Trophoblast cell (in vitro differentiated cells and primary cell): ENCODE data around the gene MAGI2.

Experiments used
- DNase-seq, 2 donors: peaks; one replicate each; pipeline ENCODE4 v3.0.0-alpha.2; 2016
- H2AFZ ChIP-seq: 2 replicates; pipeline ENCODE4 v1.6.1; 2013; ENCODE audit warnings: low read length, moderate library complexity, mild to moderate bottlenecking; ENCODE audit not compliant: insufficient read depth, poor library complexity
- H2AK5ac ChIP-seq: 2 replicates; pipeline ENCODE4 v1.6.1; 2013; ENCODE audit warnings: mild to moderate bottlenecking, low read length
- H2BK120ac ChIP-seq: 2 replicates; pipeline ENCODE4 v1.6.1; 2013; ENCODE audit warnings: low read length, mild to moderate bottlenecking, moderate library complexity; ENCODE audit not compliant: insufficient read depth, poor library complexity
- H2BK12ac ChIP-seq: 2 replicates; pipeline ENCODE4 v1.6.1; 2013; ENCODE audit warnings: mild to moderate bottlenecking, low read length, moderate library complexity
- H2BK5ac ChIP-seq: 2 replicates; pipeline ENCODE4 v1.6.1; 2013; ENCODE audit warnings: low read length, low read depth, moderate library complexity, mild to moderate bottlenecking; ENCODE audit not compliant: poor library complexity
- H3K14ac ChIP-seq: 2 replicates; pipeline ENCODE4 v1.6.1; 2013; ENCODE audit warnings: mild to moderate bottlenecking, low read length
- H3K18ac ChIP-seq: 2 replicates; pipeline ENCODE4 v1.6.1; 2013; ENCODE audit warnings: mild to moderate bottlenecking, low read length
- H3K23ac ChIP-seq: 2 replicates; pipeline ENCODE4 v1.6.1; 2013; ENCODE audit warnings: low read length
- H3K27ac ChIP-seq: 2 replicates; pipeline ENCODE4 v1.5.1; 2013; ENCODE audit warnings: low read depth, mild to moderate bottlenecking, inconsistent platforms, low read length, moderate library complexity
- H3K27me3 ChIP-seq: 2 replicates; pipeline ENCODE4 v1.6.1; 2013; ENCODE audit warnings: inconsistent platforms, mild to moderate bottlenecking, low read length, moderate library complexity; ENCODE audit not compliant: insufficient read depth
- H3K36me3 ChIP-seq, 2 experiments: 1 replicate in 1 of 2; 2 replicates in 1 of 2; pipeline ENCODE4 v1.6.1; 2013; ENCODE audit warnings: low read length in 2 of 2, mild to moderate bottlenecking in 2 of 2, moderate library complexity in 1 of 2; ENCODE audit not compliant: insufficient read depth in 2 of 2, control insufficient read depth in 1 of 2
- H3K4ac ChIP-seq: 2 replicates; pipeline ENCODE4 v1.6.1; 2013; ENCODE audit warnings: low read depth, mild to moderate bottlenecking, low read length, moderate library complexity
- H3K4me1 ChIP-seq, 2 experiments: 1 replicate in 1 of 2; 2 replicates in 1 of 2; pipeline ENCODE4 v1.6.1; 2013; ENCODE audit warnings: low read length in 2 of 2, mild to moderate bottlenecking in 2 of 2, moderate library complexity in 1 of 2; ENCODE audit not compliant: insufficient read depth in 2 of 2, control insufficient read depth in 1 of 2
- H3K4me2 ChIP-seq: 2 replicates; pipeline ENCODE4 v1.6.1; 2013; ENCODE audit warnings: inconsistent platforms, mild to moderate bottlenecking, low read length, moderate library complexity
- H3K4me3 ChIP-seq: 2 replicates; pipeline ENCODE4 v1.5.1; 2013; ENCODE audit warnings: mild to moderate bottlenecking, low read depth, low read length, inconsistent platforms
- H3K79me1 ChIP-seq: one replicate; pipeline ENCODE4 v1.6.1; 2013; ENCODE audit warnings: low read length
- H3K79me2 ChIP-seq: 2 replicates; pipeline ENCODE4 v1.6.1; 2013; ENCODE audit warnings: low read length, mild to moderate bottlenecking; ENCODE audit not compliant: control insufficient read depth, insufficient read depth, poor library complexity
- H3K9ac ChIP-seq: 2 replicates; pipeline ENCODE4 v1.6.1; 2013; ENCODE audit warnings: mild to moderate bottlenecking, low read length
- H3K9me3 ChIP-seq: 2 replicates; pipeline ENCODE4 v1.6.1; 2013; ENCODE audit warnings: low read depth, mild to moderate bottlenecking, control low read depth, inconsistent platforms, low read length; ENCODE audit not compliant: insufficient read depth
- H4K12ac ChIP-seq: 2 replicates; pipeline ENCODE4 v1.6.1; 2013; ENCODE audit warnings: low read depth, mild to moderate bottlenecking, low read length, moderate library complexity
- H4K8ac ChIP-seq: 2 replicates; pipeline ENCODE4 v1.6.1; 2013; ENCODE audit warnings: low read depth, mild to moderate bottlenecking, low read length, moderate library complexity
- H4K91ac ChIP-seq: one replicate; pipeline ENCODE4 v1.6.1; 2013; ENCODE audit warnings: low read depth, mild to moderate bottlenecking, low read length, moderate library complexity
- WGBS: extraction: QIAGEN DNeasy Blood & Tissue Kit; methylation state at CpG from one replicate; pipeline ENCODE4 v1.1.7; 2013; ENCODE audit warnings: missing lambda C conversion rate; ENCODE audit not compliant: insufficient read length, insufficient coverage; ENCODE audit errors: extremely low coverage; 5-methylcytosine and 5-hydroxymethylcytosine counted together

MAGI2 gene

GRCh38 chr7:78530351-78530750 is 923.1 kb downstream of the MAGI2 start:
- DNase-seq: peak in 1 of 2 donors; percentile 20
- H3K18ac ChIP-seq: no peak overlapping the region
- no peak overlapping the region for H3K9ac ChIP-seq
- H4K8ac ChIP-seq: no peak overlapping the region
- H2BK5ac ChIP-seq: no peak overlapping the region
- no peak overlapping the region for H3K4me3 ChIP-seq
- H4K91ac ChIP-seq: no peak overlapping the region
- H3K27ac ChIP-seq: no peak overlapping the region
- no peak overlapping the region for H2AFZ ChIP-seq
- no CpG with 5 or more reads among the region's 4 CpGs for WGBS
- no peaks in the 10 kb centered on the region for H3K4me1 ChIP-seq
- H3K4ac ChIP-seq: no peak overlapping the region
- no peak overlapping the region for H4K12ac ChIP-seq
- no peak overlapping the region for H2BK120ac ChIP-seq
- H3K9me3 ChIP-seq: no peaks in the 10 kb centered on the region
- H3K79me1 ChIP-seq: no peaks in the 10 kb centered on the region
- H3K14ac ChIP-seq: no peak overlapping the region
- no peak overlapping the region for H3K4me2 ChIP-seq
- H2BK12ac ChIP-seq: no peak overlapping the region
- no peaks in the 10 kb centered on the region for H3K27me3 ChIP-seq
- no peaks in the 10 kb centered on the region for H3K79me2 ChIP-seq
- H2AK5ac ChIP-seq: no peak overlapping the region
- H3K36me3 ChIP-seq: no peaks in the 10 kb centered on the region
- H3K23ac ChIP-seq: no peak overlapping the region

- Histone ChIP-seq H3K4ac (no peak overlapping the region), H3K4me1 (no peaks in the 10 kb centered on the region), H2BK5ac (no peak overlapping the region), H3K23ac (no peak overlapping the region), H3K79me1 (no peaks in the 10 kb centered on the region), H4K91ac (no peak overlapping the region), H2AK5ac (no peak overlapping the region), H4K8ac (no peak overlapping the region), H3K27ac (no peak overlapping the region), H4K12ac (no peak overlapping the region), H2BK120ac (no peak overlapping the region), H3K27me3 (no peaks in the 10 kb centered on the region), H3K79me2 (no peaks in the 10 kb centered on the region), H3K9me3 (no peaks in the 10 kb centered on the region), H2AFZ (no peak overlapping the region), H3K9ac (no peak overlapping the region), H3K14ac (no peak overlapping the region), H3K18ac (no peak overlapping the region), H2BK12ac (no peak overlapping the region), H3K36me3 (no peaks in the 10 kb centered on the region), H3K4me3 (no peak overlapping the region), H3K4me2 (no peak overlapping the region)
- WGBS: no CpG with 5 or more reads among the region's 3 CpGs
- no peak for DNase-seq
Observed at GRCh38 chr7:78529392-78529791, 924.1 kb downstream of the MAGI2 start.

DNA sequence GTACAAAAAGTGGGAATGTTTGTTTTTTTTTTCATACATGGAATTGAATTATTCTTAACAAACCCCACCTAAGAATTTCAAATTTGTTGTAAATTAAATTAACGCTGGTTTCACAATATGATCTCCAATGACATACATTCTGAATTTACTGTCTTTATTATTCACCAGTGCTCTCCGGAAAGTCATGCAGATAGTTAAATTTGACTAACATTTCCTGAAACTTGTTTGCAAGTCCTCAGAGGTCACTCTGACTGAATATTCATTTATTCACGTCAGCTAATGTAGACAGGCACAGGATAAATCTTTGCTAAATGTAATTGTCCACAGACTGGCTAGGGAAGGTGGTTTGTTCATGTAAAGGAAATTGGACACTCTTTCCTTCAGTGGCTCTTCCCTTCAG is 924.5 kb downstream of the MAGI2 start:
- Histone ChIP-seq H4K12ac (no peak overlapping the region), H3K9me3 (no peaks in the 10 kb centered on the region), H2BK5ac (no peak overlapping the region), H3K27me3 (no peaks in the 10 kb centered on the region), H2AFZ (no peak overlapping the region), H3K4me3 (no peak overlapping the region), H3K27ac (no peak overlapping the region), H3K79me1 (no peaks in the 10 kb centered on the region), H3K79me2 (no peaks in the 10 kb centered on the region), H3K4me1 (peaks cover 0 to 2% of the 10 kb centered on the region in 2 experiments), H4K91ac (no peak overlapping the region), H3K18ac (no peak overlapping the region), H3K4ac (no peak overlapping the region), H4K8ac (no peak overlapping the region), H2BK120ac (no peak overlapping the region), H3K9ac (no peak overlapping the region), H2BK12ac (no peak overlapping the region), H3K23ac (no peak overlapping the region), H3K14ac (no peak overlapping the region), H3K36me3 (no peaks in the 10 kb centered on the region), H3K4me2 (no peak overlapping the region), H2AK5ac (no peak overlapping the region)
- no CpG with 5 or more reads among the region's 3 CpGs for WGBS
- no peak for DNase-seq

GRCh38 chr7:78523930-78524329 is 929.5 kb downstream of the MAGI2 start:
- Histone ChIP-seq H3K27me3 (no peaks in the 10 kb centered on the region), H3K9ac (no peak overlapping the region), H2AK5ac (no peak overlapping the region), H2AFZ (no peak overlapping the region), H4K12ac (no peak overlapping the region), H3K4me1 (peaks cover 0 to 7% of the 10 kb centered on the region in 2 experiments), H3K79me1 (peaks cover 3% of the 10 kb centered on the region), H3K18ac (no peak overlapping the region), H4K91ac (no peak overlapping the region), H3K4me3 (no peak overlapping the region), H2BK5ac (no peak overlapping the region), H3K79me2 (no peaks in the 10 kb centered on the region), H2BK12ac (peak overlapping the region; percentile 40), H3K9me3 (no peaks in the 10 kb centered on the region), H3K14ac (no peak overlapping the region), H3K4ac (no peak overlapping the region), H4K8ac (no peak overlapping the region), H3K27ac (no peak overlapping the region), H3K23ac (no peak overlapping the region), H3K36me3 (no peaks in the 10 kb centered on the region), H2BK120ac (no peak overlapping the region), H3K4me2 (no peak overlapping the region)
- DNase-seq: no peak
- WGBS: no CpG with 5 or more reads among the region's 5 CpGs
